Measurements from ENCODE around the gene SLC2A1.

Gene SLC2A1

GRCh38 chr1:42979896-42980800 is 21.5 kb upstream of the SLC2A1 start:
- DNase-seq (ENCODE audit: low spot score), result no peak

- DNase-seq (ENCODE audit: low spot score), result no peak
These were observed 20.4 kb upstream of the SLC2A1 start for GRCh38 chr1:42979036-42979430.

GRCh38 chr1:42978317-42979035 is 19.8 kb upstream of the SLC2A1 start:
- no peak for DNase-seq (ENCODE audit: low spot score)

- no peak for DNase-seq (ENCODE audit: low spot score)
These were observed 19.0 kb upstream of the SLC2A1 start for GRCh38 chr1:42977653-42978052.

- DNase-seq (ENCODE audit: low spot score), result no peak
These were observed 17.0 kb upstream of the SLC2A1 start for GRCh38 chr1:42975561-42976225.

GRCh38 chr1:42974767-42975437 is 16.2 kb upstream of the SLC2A1 start:
- DNase-seq (ENCODE audit: low spot score), result no peak

GRCh38 chr1:42973799-42974198 is 15.1 kb upstream of the SLC2A1 start:
- DNase-seq (ENCODE audit: low spot score), result no peak

- DNase-seq (ENCODE audit: low spot score), result peak; percentile 45
These were observed 14.6 kb upstream of the SLC2A1 start for GRCh38 chr1:42973286-42973685.

GRCh38 chr1:42971841-42972291 is 13.2 kb upstream of the SLC2A1 start:
- no peak for DNase-seq (ENCODE audit: low spot score)

- DNase-seq (ENCODE audit: low spot score), result no peak
These were observed 11.5 kb upstream of the SLC2A1 start for GRCh38 chr1:42970143-42970542.

- DNase-seq (ENCODE audit: low spot score), result no peak
These were observed 10.0 kb upstream of the SLC2A1 start for GRCh38 chr1:42968654-42969053.

GRCh38 chr1:42966688-42967612 is 8.3 kb upstream of the SLC2A1 start:
- no peak for DNase-seq (ENCODE audit: low spot score)

- DNase-seq (ENCODE audit: low spot score), result no peak
These were observed 6.7 kb upstream of the SLC2A1 start for GRCh38 chr1:42965378-42965777.

GRCh38 chr1:42964044-42964812 is 5.6 kb upstream of the SLC2A1 start:
- no peak for DNase-seq (ENCODE audit: low spot score)

GRCh38 chr1:42963378-42964043 is 4.8 kb upstream of the SLC2A1 start:
- DNase-seq (ENCODE audit: low spot score), result no peak

GRCh38 chr1:42962641-42963377 is 4.1 kb upstream of the SLC2A1 start:
- DNase-seq (ENCODE audit: low spot score), result no peak

- no peak for DNase-seq (ENCODE audit: low spot score)
These were observed 2.8 kb upstream of the SLC2A1 start for GRCh38 chr1:42961312-42962091.
